H1 (cell line): ENCODE measurements around the gene TGFB1I1. TPM values are rescaled to one million over a fixed set of nuclear protein-coding genes. Genes with fewer than 3 reads are reported as not detected.

Experiments used
- CTCF ChIA-PET: fragments of 300-600 bp; sonication (Branson Sonifier 250); formaldehyde crosslinking; loops from one replicate; lab custom pipeline; 2021; ENCODE audit not compliant: partially characterized antibody; lab: Charles Lee
- POLR2A ChIA-PET: fragments of 300-600 bp; sonication (Branson Sonifier 250); formaldehyde crosslinking; loops from one replicate; lab custom pipeline; 2021; ENCODE audit warnings: inconsistent platforms; ENCODE audit not compliant: partially characterized antibody; lab: Charles Lee
- DNase-seq, 2 experiments: peaks; one replicate each; pipeline versions ENCODE4 v3.0.0 to v3.0.0-alpha.2; 2010 to 2022; ENCODE audit warnings: low spot score in 2 of 2, low read depth in 1 of 2, mixed read lengths in 1 of 2
- FAIRE-seq: peaks from 2 replicates; lab custom pipeline; 2011; peaks lifted over from hg19 to GRCh38; lab: Jason Lieb, UNC
- H2AFZ ChIP-seq: 2 replicates; pipeline ENCODE4 v1.8.1; 2012; ENCODE audit warnings: low read length, inconsistent platforms
- H2AK5ac ChIP-seq: 2 replicates; pipeline ENCODE4 v1.6.1; 2013; ENCODE audit warnings: low read depth, low read length
- H2BK120ac ChIP-seq: replicated peaks from 2 replicates; pipeline ENCODE3; 2013; ENCODE audit warnings: low read depth, low read length, inconsistent platforms
- H2BK12ac ChIP-seq: 2 replicates; pipeline ENCODE4 v1.6.1; 2013; ENCODE audit warnings: low read depth, low read length
- H2BK15ac ChIP-seq: 2 replicates; pipeline ENCODE4 v1.6.1; 2013; ENCODE audit warnings: low read length
- H2BK20ac ChIP-seq: 2 replicates; pipeline ENCODE4 v1.6.1; 2013; ENCODE audit warnings: low read length
- H2BK5ac ChIP-seq: 2 replicates; pipeline ENCODE4 v1.6.1; 2013; ENCODE audit warnings: low read depth, low read length
- H3K14ac ChIP-seq: 2 replicates; pipeline ENCODE4 v1.6.1; 2013; ENCODE audit warnings: inconsistent platforms; ENCODE audit not compliant: insufficient read length
- H3K18ac ChIP-seq: 2 replicates; pipeline ENCODE4 v1.6.1; 2013; ENCODE audit warnings: low read length; ENCODE audit errors: extremely low read depth
- H3K23ac ChIP-seq: 2 replicates; pipeline ENCODE4 v1.6.1; 2013; ENCODE audit warnings: inconsistent platforms; ENCODE audit not compliant: insufficient read length
- H3K23me2 ChIP-seq: 2 replicates; pipeline ENCODE4 v1.6.1; 2013; ENCODE audit warnings: low read depth, low read length
- H3K27ac ChIP-seq: 2 replicates; pipeline ENCODE4 v1.6.1; 2011; ENCODE audit warnings: low read depth, low read length, inconsistent platforms
- H3K27me3 ChIP-seq, 4 experiments: replicated peaks in 1 of 4; 1 replicate in 1 of 4; 2 replicates in 3 of 4; pipeline versions ENCODE4 v1.6.1 to v1.8.1; 2011 to 2013; ENCODE audit warnings: low read length in 3 of 4, mild to moderate bottlenecking in 3 of 4, inconsistent platforms in 2 of 4, mixed read lengths in 2 of 4, moderate library complexity in 1 of 4; ENCODE audit not compliant: control insufficient read depth in 3 of 4, insufficient read depth in 3 of 4; ENCODE audit errors: extremely low read depth in 1 of 4
- H3K36me3 ChIP-seq, 4 experiments: 2 replicates each; pipeline versions ENCODE4 v1.6.1 to v1.8.1; 2011 to 2013; ENCODE audit warnings: mild to moderate bottlenecking in 4 of 4, low read length in 3 of 4, moderate library complexity in 2 of 4, control low read depth in 1 of 4, inconsistent platforms in 1 of 4; ENCODE audit not compliant: insufficient read depth in 4 of 4, control insufficient read depth in 2 of 4
- H3K4ac ChIP-seq: replicated peaks from 2 replicates; pipeline ENCODE3; 2013; ENCODE audit warnings: low read length, low read depth, mixed read lengths, inconsistent platforms; ENCODE audit not compliant: insufficient read length
- H3K4me1 ChIP-seq, 4 experiments: replicated peaks in 1 of 4; 1 replicate in 1 of 4; 2 replicates in 3 of 4; pipeline versions ENCODE4 v1.6.1 to v1.8.1; 2011 to 2013; ENCODE audit warnings: low read length in 3 of 4, inconsistent platforms in 2 of 4, mixed read lengths in 1 of 4; ENCODE audit not compliant: insufficient read depth in 4 of 4, control insufficient read depth in 3 of 4
- H3K4me2 ChIP-seq, 2 experiments: 2 replicates each; pipeline versions ENCODE4 v1.6.1 to v1.8.1; 2011 to 2013; ENCODE audit warnings: low read depth in 2 of 2, low read length in 2 of 2, control low read depth in 1 of 2, inconsistent platforms in 1 of 2, mild to moderate bottlenecking in 1 of 2; ENCODE audit not compliant: insufficient read depth in 1 of 2
- H3K4me3 ChIP-seq, 4 experiments: fragments of 200-600, 300-600 bp in 1 of 4; sonication (generic), shearing (Covaris generic), sonication (Bioruptor Twin) in 1 of 4; 2 replicates each; pipeline versions ENCODE4 v1.5.1 to v1.8.1; 2011 to 2016; ENCODE audit warnings: low read length in 4 of 4, low read depth in 3 of 4, control low read depth in 2 of 4, inconsistent platforms in 2 of 4, mild to moderate bottlenecking in 2 of 4, mixed read lengths in 1 of 4, moderate library complexity in 1 of 4; ENCODE audit not compliant: insufficient read depth in 2 of 4; ENCODE audit errors: extremely low read depth in 1 of 4
- H3K56ac ChIP-seq: replicated peaks from 2 replicates; pipeline ENCODE3; 2013; ENCODE audit warnings: low read depth, mild to moderate bottlenecking, mixed read lengths, low read length, inconsistent platforms; ENCODE audit not compliant: insufficient read length
- H3K79me1 ChIP-seq: 2 replicates; pipeline ENCODE4 v1.6.1; 2013; ENCODE audit warnings: low read depth, low read length, control low read depth
- H3K79me2 ChIP-seq, 2 experiments: 2 replicates each; pipeline versions ENCODE4 v1.6.1 to v1.8.1; 2012 to 2013; ENCODE audit warnings: low read length in 2 of 2, mild to moderate bottlenecking in 2 of 2, inconsistent platforms in 1 of 2; ENCODE audit not compliant: insufficient read depth in 2 of 2, control insufficient read depth in 1 of 2
- H3K9ac ChIP-seq, 4 experiments: replicated peaks in 1 of 4; 1 replicate in 1 of 4; 2 replicates in 3 of 4; pipeline versions ENCODE4 v1.6.1 to v1.8.1; 2011 to 2013; ENCODE audit warnings: low read depth in 3 of 4, low read length in 3 of 4, control low read depth in 2 of 4, mild to moderate bottlenecking in 2 of 4, moderate library complexity in 2 of 4, inconsistent platforms in 1 of 4; ENCODE audit errors: extremely low read depth in 1 of 4
- H3K9me3 ChIP-seq, 2 experiments: 2 replicates each; pipeline versions ENCODE4 v1.6.1 to v1.8.1; 2012 to 2013; ENCODE audit warnings: mild to moderate bottlenecking in 2 of 2, moderate library complexity in 2 of 2, control low read depth in 1 of 2, inconsistent platforms in 1 of 2, low read depth in 1 of 2, low read length in 1 of 2, mixed read lengths in 1 of 2; ENCODE audit not compliant: insufficient read depth in 2 of 2
- H4K20me1 ChIP-seq, 2 experiments: replicated peaks in 1 of 2; 2 replicates each; pipeline versions ENCODE3 to v1.8.1; 2011 to 2013; ENCODE audit warnings: inconsistent platforms in 2 of 2, low read length in 2 of 2, mild to moderate bottlenecking in 1 of 2; ENCODE audit not compliant: insufficient read depth in 2 of 2, control insufficient read depth in 1 of 2
- H4K5ac ChIP-seq: 2 replicates; pipeline ENCODE4 v1.6.1; 2013; ENCODE audit warnings: low read length, low read depth, mixed read lengths, inconsistent platforms; ENCODE audit not compliant: insufficient read length
- H4K8ac ChIP-seq: 2 replicates; pipeline ENCODE4 v1.8.0; 2013; ENCODE audit warnings: mild to moderate bottlenecking, moderate library complexity, low read length, inconsistent platforms; ENCODE audit not compliant: insufficient read depth; ENCODE audit errors: extremely low read depth
- H4K91ac ChIP-seq: replicated peaks from 2 replicates; pipeline ENCODE3; 2013; ENCODE audit warnings: low read length, mixed read lengths, inconsistent platforms; ENCODE audit not compliant: insufficient read length
- CHD2 ChIP-seq: IDR thresholded peaks from 2 replicates; pipeline ENCODE4 v1.6.1; 2012; ENCODE audit warnings: low read length, improper control_type of control experiment
- EZH2 ChIP-seq: fragments of 200-600 bp; sonication (generic); IDR thresholded peaks from 2 replicates; pipeline ENCODE4 v1.7.1; 2012; ENCODE audit warnings: low read depth, mild to moderate bottlenecking, moderate library complexity, low read length, inconsistent platforms; ENCODE audit not compliant: severe bottlenecking
- KDM5A ChIP-seq: fragments of 200-600 bp; IDR thresholded peaks from 2 replicates; pipeline ENCODE4 v1.7.1; 2012; ENCODE audit warnings: mild to moderate bottlenecking, low read length, inconsistent platforms, mixed read lengths
- NANOG ChIP-seq: IDR thresholded peaks from 2 replicates; pipeline ENCODE4 v1.6.1; 2011; ENCODE audit warnings: low read length, low read depth, mild to moderate bottlenecking, inconsistent platforms; ENCODE audit not compliant: insufficient read depth, poor library complexity, severe bottlenecking
- PHF8 ChIP-seq: fragments of 200-600 bp; sonication (generic); conservative IDR thresholded peaks from 2 replicates; pipeline ENCODE4 v1.7.1; 2012; ENCODE audit warnings: low read depth, mild to moderate bottlenecking, inconsistent platforms, low read length, moderate library complexity
- POLR2AphosphoS5 ChIP-seq: IDR thresholded peaks from 2 replicates; pipeline ENCODE4 v1.6.1; 2011; ENCODE audit warnings: low read depth, low read length
- POU5F1 ChIP-seq: IDR thresholded peaks from 2 replicates; pipeline ENCODE4 v1.6.1; 2011; ENCODE audit warnings: low read depth, mild to moderate bottlenecking, low read length, moderate library complexity
- RFX5 ChIP-seq: IDR thresholded peaks from 2 replicates; pipeline ENCODE4 v1.6.1; 2011; ENCODE audit warnings: low read depth, low read length, improper control_type of control experiment, borderline replicate concordance
- RNF2 ChIP-seq: fragments of 200-900, 300-1000 bp; sonication (generic); IDR thresholded peaks from 2 replicates; pipeline ENCODE4 v1.7.1; 2016; ENCODE audit warnings: borderline replicate concordance, low read depth, mild to moderate bottlenecking, antibody characterized with exemption, low read length; ENCODE audit not compliant: poor library complexity, severe bottlenecking; ENCODE audit errors: missing control alignments
- SP4 ChIP-seq: IDR thresholded peaks from 2 replicates; pipeline ENCODE4 v1.6.1; 2012; ENCODE audit warnings: low read length, inconsistent platforms
- TBP ChIP-seq: IDR thresholded peaks from 2 replicates; pipeline ENCODE4 v1.6.1; 2011; ENCODE audit warnings: low read depth, low read length, improper control_type of control experiment
- ZNF274 ChIP-seq: IDR thresholded peaks from 2 replicates; pipeline ENCODE4 v1.7.0; 2012; ENCODE audit warnings: low read length, borderline replicate concordance; ENCODE audit errors: extremely low read depth
- WGBS, 2 experiments: shearing (Covaris generic) in 1 of 2; methylation state at CpG; one replicate each; pipeline versions ENCODE4 v1.1.6 to v1.1.7; 2013 to 2015; ENCODE audit warnings: low lambda C conversion rate in 2 of 2, mixed read lengths in 2 of 2, inconsistent platforms in 1 of 2, low coverage in 1 of 2, missing lambda C conversion rate in 1 of 2; ENCODE audit not compliant: insufficient replicate concordance in 2 of 2, insufficient coverage in 1 of 2, insufficient read length in 1 of 2; ENCODE audit errors: extremely low coverage in 1 of 2, missing lambda C conversion rate in 1 of 2; 5-methylcytosine and 5-hydroxymethylcytosine counted together
- polyA plus RNA-seq, 7 experiments: library from polyadenylated mRNA; depleted of rRNA in 3 of 7; stranded (reverse) in 5 of 7; unstranded in 2 of 7; fragments of >200 nt in 5 of 7; fragments of 200-250 nt in 2 of 7; gene quantifications; 1 replicate in 5 of 7; 2 replicates in 1 of 7; 4 replicates in 1 of 7; pipeline versions ENCODE4 v1.2.1 to v1.2.3, GENCODE V29; 2011 to 2013; ENCODE audit warnings: missing spikeins in 2 of 7, mixed read lengths in 2 of 7
- total RNA-seq: library from RNA; stranded (reverse); fragmentation: NEBNext Ultra II Directional; extraction: Animal tissue kit (Norgen Biotek cat#: 25700); gene quantifications from 2 replicates; pipeline ENCODE4 v1.2.1, GENCODE V29; 2021
- TF ChIP-seq, protein P1 (sequence below): IDR thresholded peaks from 2 replicates; pipeline ENCODE4 v1.6.1; 2011; ENCODE audit warnings: low read length, improper control_type of control experiment

TGFB1I1 gene
- total and polyA plus RNA-seq, 2 of the 8 experiments (the other 6 are each of a cell fraction or from before 2014, with no cell fraction given): 5.6 to 5.8 TPM

DNA sequence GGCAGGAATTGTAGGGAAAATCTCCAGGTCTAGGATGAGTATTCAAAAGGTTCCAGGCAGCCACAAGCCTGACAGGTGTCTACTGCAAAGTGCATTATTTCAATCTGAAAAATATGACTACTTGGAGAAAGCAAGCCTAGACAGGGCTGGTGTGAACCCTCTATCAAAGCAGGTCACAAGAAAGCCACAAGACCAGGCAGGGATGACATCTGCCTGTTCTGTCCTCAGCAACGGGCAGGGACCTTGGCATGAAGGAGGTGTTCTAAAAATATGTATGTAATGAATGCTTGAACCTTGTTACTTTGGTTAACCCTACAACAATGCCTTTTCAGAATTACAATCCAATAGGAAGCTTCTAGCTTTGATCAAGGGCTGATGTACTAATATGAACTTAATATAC is 42.6 kb upstream of the TGFB1I1 start:
- H2BK15ac ChIP-seq: no peak overlapping the region
- H4K5ac ChIP-seq: no peak overlapping the region
- H3K9me3 ChIP-seq: peaks cover 5 to 6% of the 10 kb centered on the region in 2 experiments
- H3K79me1 ChIP-seq: no peaks in the 10 kb centered on the region
- H2BK20ac ChIP-seq: no peak overlapping the region
- no peak overlapping the region for H4K91ac ChIP-seq
- 85% methylated on average over 1 of the region's 1 CpG; no CpG with 5 or more reads in 1 of the 2 experiments for WGBS, 2 experiments
- no peaks in the 10 kb centered on the region for H3K36me3 ChIP-seq
- H3K56ac ChIP-seq: no peak overlapping the region
- no peaks in the 10 kb centered on the region for H3K79me2 ChIP-seq
- no peaks in the 10 kb centered on the region for H4K20me1 ChIP-seq
- H3K18ac ChIP-seq: no peak overlapping the region
- H3K27me3 ChIP-seq: peaks cover 5 to 25% (median 24%) of the 10 kb centered on the region in 4 experiments
- no peak overlapping the region for H3K9ac ChIP-seq
- FAIRE-seq: no peak
- no peak overlapping the region for H2BK120ac ChIP-seq
- ChIA-PET CTCF (interaction anchor here (0.5 to 5.8 kb wide), 7 partner anchors 9 to 273 kb away, joined by 3 to 36 read pairs (median 4); partner anchors contain the start of genes TRIM72 and ZNF843), POLR2A (interaction anchor here (0.8 to 2.5 kb wide), 4 partner anchors 13 to 249 kb away, joined by 3 to 10 read pairs (median 3); partner anchors contain the start of genes FUS and ZNF843)
- no peak overlapping the region for H3K27ac ChIP-seq
- H3K4me3 ChIP-seq: no peak overlapping the region
- H3K4me1 ChIP-seq: no peaks in the 10 kb centered on the region; a peak in 2 of 7 replicates
- no peak overlapping the region for H3K23ac ChIP-seq
- H2AK5ac ChIP-seq: no peak overlapping the region
- no peak overlapping the region for H4K8ac ChIP-seq
- no peak overlapping the region for H3K4ac ChIP-seq
- H3K4me2 ChIP-seq: no peak overlapping the region
- no peak for DNase-seq
- H2BK5ac ChIP-seq: no peak overlapping the region
- H3K14ac ChIP-seq: no peak overlapping the region
- peaks cover 2% of the 10 kb centered on the region; the same call in 1 of the 2 replicates for H3K23me2 ChIP-seq
- no peak overlapping the region for H2AFZ ChIP-seq
- H2BK12ac ChIP-seq: no peak overlapping the region
- TF ChIP-seq PHF8 (no peak), KDM5A (no peak), POU5F1 (no peak), CHD2 (no peak), ZNF274 (no peak), RFX5 (no peak), EZH2 (no peak), RNF2 (no peak), SP4 (no peak), POLR2AphosphoS5 (no peak), TBP (no peak), NANOG (no peak)
- TF ChIP-seq, protein P1, sequence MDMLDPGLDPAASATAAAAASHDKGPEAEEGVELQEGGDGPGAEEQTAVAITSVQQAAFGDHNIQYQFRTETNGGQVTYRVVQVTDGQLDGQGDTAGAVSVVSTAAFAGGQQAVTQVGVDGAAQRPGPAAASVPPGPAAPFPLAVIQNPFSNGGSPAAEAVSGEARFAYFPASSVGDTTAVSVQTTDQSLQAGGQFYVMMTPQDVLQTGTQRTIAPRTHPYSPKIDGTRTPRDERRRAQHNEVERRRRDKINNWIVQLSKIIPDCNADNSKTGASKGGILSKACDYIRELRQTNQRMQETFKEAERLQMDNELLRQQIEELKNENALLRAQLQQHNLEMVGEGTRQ: no peak
